Neural cell (in vitro differentiated cells): ENCODE data around the gene MMADHC. TPM values are rescaled to one million over a fixed set of nuclear protein-coding genes. Genes with fewer than 3 reads are reported as not detected.

Source experiments
- H2AFZ ChIP-seq: fragments of 200-600, 300-800 bp; sonication (generic), shearing (Covaris generic); 2 replicates; pipeline ENCODE4 v1.6.0; 2014; ENCODE audit warnings: low read depth, mild to moderate bottlenecking, antibody characterized with exemption, low read length, moderate library complexity
- H3F3A ChIP-seq: fragments of 200-600 bp; shearing (Covaris generic); 2 replicates; pipeline ENCODE4 v1.6.1; 2016; ENCODE audit warnings: mild to moderate bottlenecking, moderate library complexity, mixed read lengths, antibody characterized with exemption, low read length; ENCODE audit not compliant: insufficient read depth, poor library complexity, severe bottlenecking
- H3K27ac ChIP-seq: fragments of 200-600, 300-800 bp; sonication (generic), shearing (Covaris generic); 2 replicates; pipeline ENCODE4 v1.5.1; 2014; ENCODE audit warnings: mild to moderate bottlenecking, low read length, moderate library complexity
- H3K27me3 ChIP-seq: fragments of 300-800, 200-600 bp; sonication (generic), shearing (Covaris generic); 2 replicates; pipeline ENCODE4 v1.6.0; 2014; ENCODE audit warnings: mild to moderate bottlenecking, low read depth, low read length, moderate library complexity; ENCODE audit not compliant: insufficient read depth
- H3K36me3 ChIP-seq: fragments of 300-800, 200-600 bp; sonication (generic), shearing (Covaris generic); 2 replicates; pipeline ENCODE4 v1.5.1; 2014; ENCODE audit warnings: mild to moderate bottlenecking, antibody characterized with exemption, low read length, moderate library complexity; ENCODE audit not compliant: insufficient read depth
- H3K4me2 ChIP-seq: fragments of 300-800, 200-600 bp; sonication (generic), shearing (Covaris generic); 2 replicates; pipeline ENCODE4 v1.6.0; 2014; ENCODE audit warnings: mild to moderate bottlenecking, low read length
- H3K4me3 ChIP-seq: fragments of 300-800, 200-600 bp; sonication (generic), shearing (Covaris generic); 2 replicates; pipeline ENCODE4 v1.5.1; 2014; ENCODE audit warnings: mild to moderate bottlenecking, low read length, moderate library complexity
- H3K79me2 ChIP-seq: fragments of 200-600 bp; shearing (Covaris generic); replicated peaks from 2 replicates; pipeline ENCODE4 v1.6.0; 2014; ENCODE audit warnings: mild to moderate bottlenecking, low read length, moderate library complexity; ENCODE audit not compliant: insufficient read depth
- H3K9ac ChIP-seq: fragments of 300-800, 200-600 bp; sonication (generic), shearing (Covaris generic); 2 replicates; pipeline ENCODE4 v1.6.1; 2016; ENCODE audit warnings: mild to moderate bottlenecking, low read length, mixed read lengths
- H3K9me2 ChIP-seq: fragments of 200-600 bp; shearing (Covaris generic); 2 replicates; pipeline ENCODE4 v1.6.1; 2016; ENCODE audit warnings: mild to moderate bottlenecking, low read length, mixed read lengths; ENCODE audit not compliant: insufficient read depth
- H3K9me3 ChIP-seq: fragments of 200-600, 300-800 bp; sonication (generic), shearing (Covaris generic); 2 replicates; pipeline ENCODE4 v1.6.1; 2016; ENCODE audit warnings: mild to moderate bottlenecking, mixed run types, low read length, moderate library complexity, mixed read lengths
- H4K20me1 ChIP-seq: fragments of 200-600 bp; shearing (Covaris generic); 2 replicates; pipeline ENCODE4 v1.6.1; 2016; ENCODE audit warnings: mild to moderate bottlenecking, mixed run types; ENCODE audit not compliant: insufficient read depth
- EP300 ChIP-seq: fragments of 450-650 bp; conservative IDR thresholded peaks from 2 replicates; pipeline ENCODE4 v1.6.1; 2014; ENCODE audit warnings: antibody characterized with exemption, mild to moderate bottlenecking, moderate library complexity; ENCODE audit not compliant: poor library complexity, severe bottlenecking
- EZH2 ChIP-seq: fragments of 200-600, 300-800 bp; shearing (Covaris generic), sonication (generic); IDR thresholded peaks from 2 replicates; pipeline ENCODE4 v1.6.1; 2014; ENCODE audit warnings: antibody characterized with exemption, low read length, borderline replicate concordance, mild to moderate bottlenecking; ENCODE audit not compliant: insufficient read depth, poor library complexity, severe bottlenecking
- MXI1 ChIP-seq: fragments of 450-650 bp; conservative IDR thresholded peaks from 2 replicates; pipeline ENCODE4 v1.6.1; 2014; ENCODE audit warnings: antibody characterized with exemption, mild to moderate bottlenecking; ENCODE audit not compliant: poor library complexity, severe bottlenecking
- POLR2AphosphoS5 ChIP-seq: IDR thresholded peaks from 2 replicates; pipeline ENCODE4 v1.6.1; 2012
- RAD21 ChIP-seq: fragments of 450-650 bp; conservative IDR thresholded peaks from 2 replicates; pipeline ENCODE4 v1.6.1; 2014; ENCODE audit warnings: antibody characterized with exemption, mild to moderate bottlenecking, moderate library complexity
- REST ChIP-seq: IDR thresholded peaks from 2 replicates; pipeline ENCODE4 v1.6.1; 2012; ENCODE audit warnings: borderline replicate concordance
- SMC3 ChIP-seq: fragments of 450-650 bp; conservative IDR thresholded peaks from 2 replicates; pipeline ENCODE4 v1.6.1; 2014; ENCODE audit warnings: antibody characterized with exemption, mild to moderate bottlenecking, moderate library complexity; ENCODE audit not compliant: poor library complexity
- TAF1 ChIP-seq: IDR thresholded peaks from 2 replicates; pipeline ENCODE4 v1.6.1; 2012; ENCODE audit warnings: low read depth
- polyA plus RNA-seq: library from polyadenylated mRNA; depleted of rRNA; stranded (reverse); fragments of >200 nt; gene quantifications from 2 replicates; pipeline ENCODE4 v1.2.3, GENCODE V29; 2014
- TF ChIP-seq, protein P1 (sequence below): fragments of 450-650 bp; IDR thresholded peaks from 2 replicates; pipeline ENCODE4 v1.5.1; 2014; ENCODE audit warnings: antibody characterized with exemption, mild to moderate bottlenecking, moderate library complexity; ENCODE audit not compliant: poor library complexity, severe bottlenecking

MMADHC gene
- polyA plus RNA-seq, 1 donor from 2014 or later: 250 TPM

GRCh38 chr2:149536649-149537048, 50.9 kb downstream of the MMADHC start:
- Histone ChIP-seq H3K9me3 (no peaks in the 10 kb centered on the region), H3K27me3 (no peaks in the 10 kb centered on the region), H3K9ac (no peak overlapping the region), H3F3A (no peaks in the 10 kb centered on the region), H4K20me1 (no peaks in the 10 kb centered on the region), H3K9me2 (no peaks in the 10 kb centered on the region), H3K4me2 (no peak overlapping the region), H3K36me3 (no peaks in the 10 kb centered on the region), H3K4me3 (no peak overlapping the region), H3K79me2 (no peaks in the 10 kb centered on the region), H2AFZ (no peak overlapping the region), H3K27ac (no peak overlapping the region)
- TF ChIP-seq RAD21 (no peak), REST (no peak), POLR2AphosphoS5 (no peak), TAF1 (no peak), MXI1 (no peak), SMC3 (no peak), EP300 (no peak), EZH2 (no peak)
- TF ChIP-seq, protein P1, sequence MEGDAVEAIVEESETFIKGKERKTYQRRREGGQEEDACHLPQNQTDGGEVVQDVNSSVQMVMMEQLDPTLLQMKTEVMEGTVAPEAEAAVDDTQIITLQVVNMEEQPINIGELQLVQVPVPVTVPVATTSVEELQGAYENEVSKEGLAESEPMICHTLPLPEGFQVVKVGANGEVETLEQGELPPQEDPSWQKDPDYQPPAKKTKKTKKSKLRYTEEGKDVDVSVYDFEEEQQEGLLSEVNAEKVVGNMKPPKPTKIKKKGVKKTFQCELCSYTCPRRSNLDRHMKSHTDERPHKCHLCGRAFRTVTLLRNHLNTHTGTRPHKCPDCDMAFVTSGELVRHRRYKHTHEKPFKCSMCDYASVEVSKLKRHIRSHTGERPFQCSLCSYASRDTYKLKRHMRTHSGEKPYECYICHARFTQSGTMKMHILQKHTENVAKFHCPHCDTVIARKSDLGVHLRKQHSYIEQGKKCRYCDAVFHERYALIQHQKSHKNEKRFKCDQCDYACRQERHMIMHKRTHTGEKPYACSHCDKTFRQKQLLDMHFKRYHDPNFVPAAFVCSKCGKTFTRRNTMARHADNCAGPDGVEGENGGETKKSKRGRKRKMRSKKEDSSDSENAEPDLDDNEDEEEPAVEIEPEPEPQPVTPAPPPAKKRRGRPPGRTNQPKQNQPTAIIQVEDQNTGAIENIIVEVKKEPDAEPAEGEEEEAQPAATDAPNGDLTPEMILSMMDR: no peak

GRCh38 chr2:149534674-149535073, 52.9 kb downstream of the MMADHC start:
- Histone ChIP-seq H3K4me2 (no peak overlapping the region), H3K27ac (no peak overlapping the region), H2AFZ (no peak overlapping the region), H3K36me3 (no peaks in the 10 kb centered on the region), H3F3A (no peaks in the 10 kb centered on the region), H3K4me3 (no peak overlapping the region), H3K9me2 (no peaks in the 10 kb centered on the region), H3K27me3 (no peaks in the 10 kb centered on the region), H3K79me2 (no peaks in the 10 kb centered on the region), H4K20me1 (no peaks in the 10 kb centered on the region), H3K9ac (no peak overlapping the region), H3K9me3 (no peaks in the 10 kb centered on the region)
- TF ChIP-seq TAF1 (no peak), EP300 (no peak), REST (no peak), POLR2AphosphoS5 (no peak), MXI1 (no peak), EZH2 (no peak)
- TF ChIP-seq, protein P1: no peak
